ENCODE measurements around the gene TRIM5. TPM values are rescaled to one million over a fixed set of nuclear protein-coding genes. Genes with fewer than 3 reads are reported as not detected.

The TRIM5 gene
- total RNA-seq, 1 experiment from 2014 or later = 21.5 TPM

DNA sequence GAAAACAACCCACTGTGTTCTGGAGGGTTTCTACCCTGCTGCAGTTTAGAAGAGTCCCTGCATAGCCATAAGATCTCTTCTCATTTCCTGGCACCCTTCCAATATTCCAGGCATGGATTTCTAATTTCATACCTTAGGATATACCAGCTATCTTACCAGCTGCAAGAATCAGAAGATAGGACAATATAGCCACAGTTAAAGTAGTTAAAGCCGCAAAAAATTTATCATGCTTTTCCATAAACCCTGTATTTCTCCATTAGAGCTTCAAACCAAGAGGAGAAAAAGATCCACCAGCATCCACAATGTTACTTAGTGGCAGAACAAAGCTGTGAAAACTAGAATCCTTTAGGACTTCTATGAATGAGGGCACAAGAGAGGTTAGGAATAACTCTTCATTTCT lies 42.8 kb upstream of the TRIM5 start:
- Histone ChIP-seq H2BK120ac (ENCODE audit: low read depth, low read length, poor library complexity, severe bottlenecking) (no peak overlapping the region), H3K4me1 (ENCODE audit: insufficient read depth, low read length) (no peaks in the 10 kb centered on the region), H3K9ac (ENCODE audit: extremely low read depth, insufficient read length, low read length) (no peak overlapping the region), H2BK15ac (ENCODE audit: low read depth, low read length) (no peak overlapping the region), H3K27ac (ENCODE audit: insufficient read length, low read depth, low read length) (no peak overlapping the region), H3K18ac (ENCODE audit: insufficient read length, low read depth, low read length) (no peak overlapping the region), H3K56ac (ENCODE audit: insufficient read length, low read depth, low read length) (no peak overlapping the region), H3K79me2 (ENCODE audit: insufficient read depth, low read length) (no peaks in the 10 kb centered on the region), H3K27me3 (ENCODE audit: insufficient read depth, low read length) (no peaks in the 10 kb centered on the region), H4K8ac (replicated peaks; ENCODE audit: insufficient read length, low read depth, low read length) (no peak overlapping the region), H3K14ac (ENCODE audit: insufficient read depth, low read length) (no peak overlapping the region), H3K23ac (ENCODE audit: insufficient read length, low read depth, low read length) (no peak overlapping the region), H3K4me2 (ENCODE audit: insufficient read depth, insufficient read length, low read length) (no peak overlapping the region), H2AK5ac (ENCODE audit: insufficient read length, low read length) (no peak overlapping the region), H2AFZ (ENCODE audit: low read length) (no peak overlapping the region), H4K20me1 (ENCODE audit: control insufficient read depth, insufficient read depth, insufficient read length) (no peaks in the 10 kb centered on the region), H2BK5ac (ENCODE audit: insufficient read length, low read length) (no peak overlapping the region), H4K5ac (ENCODE audit: insufficient read length, low read depth, low read length) (no peak overlapping the region), H2BK20ac (ENCODE audit: low read depth, low read length, poor library complexity, severe bottlenecking) (no peak overlapping the region), H4K91ac (ENCODE audit: insufficient read length, low read depth, low read length) (no peak overlapping the region), H3K79me1 (ENCODE audit: insufficient read depth, low read depth, low read length, poor library complexity, severe bottlenecking) (no peaks in the 10 kb centered on the region), H3K9me3 (ENCODE audit: control insufficient read depth, low read depth, low read length) (no peaks in the 10 kb centered on the region), H3K4ac (ENCODE audit: low read depth, low read length) (no peak overlapping the region), H2BK12ac (ENCODE audit: insufficient read length, low read depth, low read length) (no peak overlapping the region), H3T11ph (ENCODE audit: low read length) (no peak overlapping the region), H3K23me2 (ENCODE audit: insufficient read length, low read depth, low read length, poor library complexity, severe bottlenecking) (no peaks in the 10 kb centered on the region)
- no peak overlapping the region for H3K4me3 Mint-ChIP-seq
- WGBS (ENCODE audit: extremely low coverage, insufficient read length, low lambda C conversion rate) = no CpG with 5 or more reads among the region's 1 CpG
- H3K27ac Mint-ChIP-seq = no peak overlapping the region
- TF ChIP-seq CTCF (conservative IDR thresholded peaks at IDR 0.05) = no peak
- no peaks in the 10 kb centered on the region; the same call in 1 of the 2 replicates for H3K27me3 Mint-ChIP-seq (ENCODE audit: low read depth)
- H3K4me1 Mint-ChIP-seq = no peaks in the 10 kb centered on the region
- no peak for DNase-seq
- H3K36me3 Mint-ChIP-seq (ENCODE audit: insufficient read depth in 1 of 3, low read depth in 3 of 3) = no peaks in the 10 kb centered on the region
- H3K9me3 Mint-ChIP-seq = no peaks in the 10 kb centered on the region
